NT2/D1 (cell line): ENCODE measurements around the gene GULP1.

Experiments used
- SUZ12 ChIP-seq: IDR thresholded peaks from 2 replicates; pipeline ENCODE4 v1.6.1; 2011; ENCODE audit not compliant: insufficient read length, insufficient read depth; ENCODE audit errors: extremely low read depth
- YY1 ChIP-seq: IDR thresholded peaks from 2 replicates; pipeline ENCODE4 v1.6.1; 2011; ENCODE audit not compliant: insufficient read length, insufficient read depth
- ZNF274 ChIP-seq: IDR thresholded peaks from 2 replicates; pipeline ENCODE4 v1.6.1; 2011; ENCODE audit warnings: mild to moderate bottlenecking, low read depth, low read length

DNA sequence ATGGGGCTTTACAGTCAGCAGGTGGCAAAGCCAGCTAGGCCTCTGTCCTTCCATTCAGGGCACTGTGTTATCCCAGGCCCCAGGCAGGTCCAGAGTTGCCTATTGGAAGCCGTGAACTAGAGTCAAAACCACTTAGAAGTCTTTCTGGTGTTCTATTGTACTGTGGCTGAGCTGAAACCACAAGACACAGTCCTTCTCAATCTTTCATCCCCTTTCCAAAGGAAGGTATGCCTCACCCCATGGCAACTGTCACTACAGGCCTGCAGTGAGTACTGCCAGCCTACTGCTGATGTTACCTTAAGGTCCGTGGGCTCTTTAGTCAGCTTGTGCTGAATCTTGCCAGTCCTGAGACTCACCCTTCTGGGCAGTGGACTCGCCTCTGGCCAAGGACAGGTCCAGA lies 181.6 kb downstream of the GULP1 start:
- no peak for TF ChIP-seq YY1
- no peak for TF ChIP-seq ZNF274
- TF ChIP-seq SUZ12, result no peak
